Right lobe of liver (tissue), 4 donors: Measurements from ENCODE around the gene EXOC3L1.

ENCODE experiments used
- CTCF ChIP-seq, 4 donors: fragments of 200-600 bp in 3 of 4; fragments of 450-650 bp in 1 of 4; IDR thresholded peaks; one replicate each; pipeline versions ENCODE4 v1.5.1 to v1.8.0; 2016 to 2022; ENCODE audit warnings: antibody characterized with exemption in 4 of 4, mild to moderate bottlenecking in 2 of 4
- POLR2A ChIP-seq: fragments of 450-650 bp; IDR thresholded peaks from one replicate; pipeline ENCODE4 v1.6.1; 2017; ENCODE audit warnings: antibody characterized with exemption, mild to moderate bottlenecking
- donor health status: DM: no; HTN: no; CAD: no.
- donor health status: DM: no; HTN: no; CAD: no.
- donor health status: DM: no; HTN: yes; CAD: no.

GRCh38 chr16:67202956-67203493 lies 13.1 kb upstream of the EXOC3L1 start:
- TF ChIP-seq POLR2A, result no peak
- TF ChIP-seq CTCF (IDR thresholded peaks at IDR 0.05), result no peak
